Renal cortex interstitium (tissue), 11 donors: ENCODE data around the gene CCT3. TPM values are rescaled to one million over a fixed set of nuclear protein-coding genes. Genes with fewer than 3 reads are reported as not detected.
"Not testable (repeated sequence)": the region's sequence is repeated elsewhere in the genome, so short reads cannot be mapped to it uniquely, and the experiment has no call there.

Experiments used
- DNase-seq, 11 donors: peaks; one replicate each; pipeline ENCODE4 v3.0.0-alpha.2; 2013; ENCODE audit warnings: low read depth in 9 of 11, low spot score in 4 of 11; ENCODE audit errors: extremely low read depth in 1 of 11
- polyA plus RNA-seq, 3 donors: library from polyadenylated mRNA; unstranded; fragments of 120-200 nt; gene quantifications; one replicate each; pipeline ENCODE4 v1.2.1, GENCODE V29; 2013; ENCODE audit not compliant: insufficient read length in 3 of 3

Gene CCT3
- polyA plus RNA-seq, 3 donors: 300 to 385 (median 351) TPM

DNA sequence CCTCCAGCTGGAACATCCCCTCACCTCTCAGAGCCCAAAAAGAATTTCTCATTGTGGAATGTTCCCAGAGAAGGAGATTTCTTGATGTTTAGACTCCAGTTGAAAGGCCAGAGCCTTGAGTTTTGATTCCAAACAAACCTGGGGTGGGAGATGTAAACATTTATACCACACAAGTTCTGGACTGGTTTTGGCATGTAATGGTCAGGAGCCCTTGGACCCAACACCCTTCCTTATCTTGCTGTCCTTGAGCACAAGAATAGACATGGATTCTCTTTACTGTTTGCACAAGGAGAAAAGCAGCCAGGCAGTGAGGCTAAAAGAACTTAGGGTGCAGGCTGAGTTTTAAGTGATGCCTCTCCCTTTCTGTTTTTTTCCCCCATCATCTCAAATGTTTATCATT is 35.5 kb upstream of the CCT3 start:
- DNase-seq: no peak

DNA sequence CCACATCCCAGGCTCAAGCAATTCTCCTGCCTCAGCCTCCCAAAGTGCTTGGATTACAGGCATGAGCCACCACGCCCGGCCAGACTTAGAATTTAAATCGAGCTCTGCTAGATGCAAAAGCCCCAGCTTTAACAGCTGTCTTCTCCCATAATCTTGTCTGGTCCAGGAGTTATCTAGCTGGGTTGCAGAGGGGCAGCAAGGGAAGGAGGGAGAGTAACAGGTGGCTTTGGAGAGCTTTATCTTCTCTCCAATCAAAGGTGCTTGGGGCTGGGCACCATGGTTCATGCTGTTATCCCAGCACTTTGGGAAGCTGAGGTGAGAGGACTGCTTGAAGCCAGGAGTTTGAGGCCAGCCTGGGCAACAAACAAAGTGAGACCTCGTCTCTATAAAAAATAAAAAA is 34.8 kb upstream of the CCT3 start:
- DNase-seq: no peak

DNA sequence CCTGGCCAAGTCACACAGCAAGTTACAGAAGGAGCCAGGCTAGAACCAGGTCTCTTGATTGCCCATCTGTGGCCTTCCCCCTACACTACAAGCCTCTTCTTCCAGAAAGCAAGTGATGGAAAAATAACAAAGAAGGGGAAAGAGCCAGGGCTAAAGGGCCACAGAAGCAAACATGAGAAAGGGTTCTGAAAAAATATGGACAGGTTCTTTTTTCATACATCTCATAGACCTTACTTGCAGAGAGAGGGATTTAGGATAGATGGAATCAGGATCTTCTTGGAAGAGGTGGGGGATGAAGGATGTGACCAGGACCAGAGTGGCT is 34.1 kb upstream of the CCT3 start:
- no peak for DNase-seq

DNA sequence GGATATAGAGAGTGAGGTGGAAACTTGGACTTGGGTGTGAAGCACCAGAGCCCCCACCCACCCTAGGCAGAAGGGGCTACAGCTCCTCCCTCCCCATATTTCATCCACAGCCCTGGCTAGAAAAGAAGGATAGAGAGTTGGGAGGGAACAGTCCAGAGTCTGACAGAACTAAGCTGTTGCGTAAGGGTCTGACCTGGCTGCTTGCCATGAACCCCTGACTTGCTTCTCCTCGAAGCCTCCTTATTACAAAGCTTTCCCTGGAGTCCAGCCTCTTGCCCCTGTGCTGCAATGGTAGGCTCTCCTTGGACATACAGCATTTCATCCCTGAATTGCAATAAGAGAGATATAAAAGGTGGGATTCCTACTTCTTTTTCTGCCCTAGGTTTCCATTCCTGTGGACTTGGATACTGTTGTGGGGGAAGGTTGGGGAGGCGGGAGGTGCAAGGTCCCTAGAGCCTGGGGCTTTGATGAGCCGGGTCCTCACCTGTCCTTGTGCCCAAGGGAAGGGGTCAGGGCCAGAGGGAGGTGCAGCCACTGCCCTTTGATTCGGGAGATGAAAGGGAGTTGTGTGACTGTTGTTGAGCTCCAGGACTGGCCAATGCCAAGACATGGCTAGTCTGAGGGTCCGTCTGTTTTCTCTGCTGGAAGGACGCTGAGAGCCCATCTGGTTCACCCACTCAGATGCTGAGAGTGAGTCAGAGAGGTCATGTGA is 33.6 kb upstream of the CCT3 start:
- DNase-seq: peak in 7 of 11 donors; percentile 36 to 75 (median 55)

DNA sequence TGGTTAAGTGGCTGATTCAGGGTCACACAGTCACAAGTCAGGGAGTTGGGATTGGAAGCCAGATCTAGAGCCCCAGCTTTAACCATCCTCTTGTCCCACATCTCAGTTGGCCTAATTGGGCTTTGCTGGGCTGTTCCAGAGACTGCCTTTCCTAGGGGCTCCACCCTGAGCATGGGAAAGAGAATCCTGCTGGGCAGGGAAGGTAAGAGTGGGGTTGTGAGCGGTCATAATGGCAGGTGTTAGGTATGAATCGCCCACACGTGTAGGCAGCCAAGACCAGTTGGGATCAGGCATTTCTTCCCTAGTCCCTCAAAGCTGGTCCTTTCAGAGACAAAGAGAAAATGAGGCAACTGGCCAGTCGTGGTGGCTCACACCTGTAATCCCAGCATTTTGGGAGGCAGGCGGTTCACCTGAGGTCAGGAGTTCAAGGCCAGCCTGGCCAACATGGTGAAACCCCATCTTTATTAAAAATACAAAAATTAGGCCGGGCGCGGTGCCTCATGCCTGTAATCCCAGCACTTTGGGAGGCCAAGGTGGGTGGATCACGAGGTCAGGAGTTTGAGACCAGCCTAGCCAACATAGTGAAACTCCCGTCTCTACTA is 31.7 kb upstream of the CCT3 start:
- not testable (repeated sequence) for DNase-seq

DNA sequence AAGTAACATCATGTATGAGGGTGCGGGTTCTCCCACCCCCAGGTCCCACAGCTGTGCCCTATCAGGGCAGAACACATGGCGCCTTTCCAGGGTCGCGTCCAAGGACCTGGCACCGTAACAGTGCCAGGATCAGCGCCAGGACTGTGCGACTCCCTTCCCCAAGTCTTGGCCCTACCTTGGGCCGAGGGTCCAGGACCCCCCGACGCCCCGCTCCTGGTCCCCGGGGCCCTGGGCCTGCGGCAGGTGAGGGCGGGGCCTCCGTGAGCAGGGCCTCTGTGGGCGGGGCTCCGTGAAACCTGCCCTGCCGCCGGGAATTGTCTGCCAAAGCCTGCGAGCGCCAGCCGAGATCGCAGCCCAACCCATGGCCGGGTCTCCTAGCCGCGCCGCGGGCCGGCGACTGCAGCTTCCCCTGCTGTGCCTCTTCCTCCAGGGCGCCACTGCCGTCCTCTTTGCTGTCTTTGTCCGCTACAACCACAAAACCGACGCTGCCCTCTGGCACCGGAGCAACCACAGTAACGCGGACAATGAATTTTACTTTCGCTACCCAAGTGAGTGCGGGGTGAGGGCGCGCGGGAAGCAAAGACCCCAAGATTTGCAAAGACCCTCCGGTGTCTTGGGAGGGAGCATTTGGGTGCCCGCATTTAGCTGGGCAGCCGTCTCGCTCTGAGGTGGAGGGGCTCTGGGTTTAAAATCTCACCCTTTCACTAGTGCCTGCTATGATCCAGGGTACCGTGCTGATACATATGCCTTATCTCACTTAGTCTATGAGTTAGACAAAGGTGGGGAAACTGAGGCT is 31.0 kb upstream of the CCT3 start, which contains the start of gene RHBG:
RHBG (plus strand) TSS at position 323 of the 796 bp plus-strand sequence; CDS start at position 362, 39 bp downstream.
- DNase-seq: no peak

DNA sequence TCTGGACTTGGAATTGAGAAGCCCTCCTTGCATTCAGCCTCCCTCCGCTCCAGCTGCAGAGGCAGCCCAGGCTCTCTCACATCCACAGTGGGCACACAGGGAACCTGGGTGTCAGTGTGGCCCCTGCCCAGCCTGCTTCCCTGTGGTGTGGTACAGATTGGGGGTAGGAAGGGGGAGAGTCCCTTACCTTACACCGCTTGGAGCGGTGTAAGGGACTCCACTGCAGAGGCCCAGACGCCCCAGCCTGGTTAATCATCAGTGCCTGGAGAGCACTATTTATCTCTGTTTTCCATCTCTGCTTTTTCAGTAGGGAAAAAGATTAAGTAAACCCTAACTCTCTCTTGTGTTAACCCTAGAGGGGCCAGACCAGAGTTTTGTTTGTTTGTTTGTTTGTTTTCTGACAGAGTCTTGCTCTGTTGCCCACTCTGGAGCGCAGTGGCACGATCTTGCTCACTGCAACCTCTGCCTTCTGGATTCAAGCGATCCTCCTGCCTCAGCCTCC is 30.1 kb upstream of the CCT3 start:
- DNase-seq: no peak

DNA sequence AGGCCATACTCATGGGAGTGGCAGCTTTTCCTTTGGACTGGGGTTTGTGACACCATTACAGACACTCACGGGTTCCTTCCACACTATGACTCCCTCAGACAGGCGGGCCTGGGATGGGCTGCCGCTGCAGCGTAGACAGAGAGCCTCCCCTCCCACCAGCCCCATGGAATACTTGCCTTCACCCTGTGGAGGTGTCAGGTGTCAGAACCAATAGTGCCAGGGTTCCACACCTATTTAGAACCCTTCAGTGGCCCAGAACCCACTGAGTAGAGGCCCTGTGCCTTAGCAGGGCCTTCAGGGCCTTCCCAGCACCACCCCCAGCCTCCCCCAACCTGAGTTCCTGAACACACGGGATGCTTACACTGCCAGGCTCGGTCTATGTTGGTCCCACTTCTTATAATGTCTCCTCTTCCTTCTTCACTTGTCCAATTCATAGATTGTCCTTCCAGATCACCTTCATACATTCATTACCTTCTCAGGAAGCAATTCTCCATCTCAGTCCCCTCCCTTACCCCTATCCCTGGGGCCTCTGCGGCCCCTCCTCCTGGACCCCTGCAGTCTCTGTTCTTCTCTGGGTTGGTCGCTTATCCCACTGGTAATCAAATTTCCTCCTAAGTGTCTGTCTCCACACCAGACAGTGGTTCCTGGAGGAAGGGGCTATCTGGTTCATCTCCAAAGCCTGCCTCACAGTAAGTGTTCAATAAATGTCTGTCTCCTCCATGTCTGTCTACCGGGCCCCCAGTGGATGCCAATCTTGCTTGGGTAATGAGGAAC is 29.5 kb upstream of the CCT3 start:
- DNase-seq: no peak

DNA sequence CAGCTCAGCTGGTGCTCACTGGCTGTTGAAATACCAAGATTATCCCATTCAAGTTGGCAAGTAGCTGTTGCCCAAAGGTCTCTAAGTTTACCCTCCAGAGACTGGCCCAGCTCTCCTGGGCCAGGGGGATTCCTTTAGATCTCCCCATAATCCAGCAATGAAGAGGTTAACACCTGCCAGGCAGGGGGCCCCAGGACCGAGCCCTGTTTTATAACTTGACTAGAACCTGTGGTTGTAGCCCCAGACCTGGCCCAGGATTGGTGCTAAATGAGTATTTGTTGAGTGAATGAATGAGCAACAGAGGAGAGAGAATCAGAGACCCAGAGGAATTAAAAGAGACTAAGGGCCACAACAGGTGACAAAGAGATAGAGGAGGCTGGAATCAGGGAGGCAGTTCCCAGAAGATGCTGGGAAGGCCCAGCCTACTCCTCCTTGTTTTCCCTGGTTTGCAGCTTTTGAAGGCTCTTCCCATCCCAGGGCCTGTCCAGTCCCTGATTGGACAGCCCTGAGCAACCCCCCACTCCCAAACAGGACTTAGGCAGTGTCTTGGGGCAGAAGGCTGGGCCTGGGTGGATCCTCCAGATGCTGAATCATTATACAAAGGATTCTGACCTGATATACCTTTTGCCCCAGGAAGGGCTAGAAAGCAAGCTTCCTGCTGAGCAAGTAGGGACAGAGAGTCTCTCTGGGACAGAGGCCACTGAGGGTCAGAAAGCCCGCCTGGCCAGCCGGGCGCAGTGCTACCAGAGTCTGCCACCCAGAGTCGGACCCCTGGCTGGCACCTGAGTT is 28.5 kb upstream of the CCT3 start:
- no peak for DNase-seq

DNA sequence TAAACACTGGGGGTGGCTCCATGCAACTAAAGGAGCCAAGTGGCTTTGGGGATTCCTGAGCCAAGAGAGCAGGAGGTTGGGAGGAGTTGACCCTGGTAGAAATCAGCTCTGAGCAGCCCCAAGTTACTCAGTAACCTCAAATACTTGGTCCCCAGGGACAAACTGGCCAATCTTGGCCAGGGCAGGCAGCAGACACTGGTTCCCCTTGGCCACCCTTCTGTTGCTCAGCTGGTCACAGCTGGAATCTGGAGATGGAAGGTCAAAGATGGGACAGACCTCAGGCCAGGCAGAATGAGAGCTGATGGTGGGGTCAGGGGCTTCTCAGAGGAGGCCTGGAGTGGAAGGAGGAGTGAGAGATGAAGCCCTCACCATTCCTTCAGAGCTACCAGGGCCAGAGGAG is 27.7 kb upstream of the CCT3 start:
- DNase-seq: no peak

DNA sequence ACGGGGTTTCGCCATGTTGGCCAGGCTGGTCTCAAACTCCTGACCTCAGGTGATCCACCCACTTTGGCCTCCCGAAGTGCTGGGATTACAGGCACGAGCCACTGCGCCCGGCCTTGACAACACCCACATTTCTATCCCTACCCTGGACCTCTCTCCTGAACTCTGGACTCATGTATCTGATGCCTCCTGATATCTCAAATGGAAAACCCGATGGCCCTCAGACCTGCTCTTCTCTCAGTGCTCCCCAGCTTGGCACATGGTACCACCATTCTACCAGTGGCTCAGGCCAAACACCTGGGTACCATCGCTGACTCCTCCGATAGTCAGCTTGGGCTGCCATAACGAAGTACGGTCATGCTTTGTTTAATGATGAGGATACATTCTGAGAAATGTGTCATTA is 22.4 kb upstream of the CCT3 start:
- no peak for DNase-seq

DNA sequence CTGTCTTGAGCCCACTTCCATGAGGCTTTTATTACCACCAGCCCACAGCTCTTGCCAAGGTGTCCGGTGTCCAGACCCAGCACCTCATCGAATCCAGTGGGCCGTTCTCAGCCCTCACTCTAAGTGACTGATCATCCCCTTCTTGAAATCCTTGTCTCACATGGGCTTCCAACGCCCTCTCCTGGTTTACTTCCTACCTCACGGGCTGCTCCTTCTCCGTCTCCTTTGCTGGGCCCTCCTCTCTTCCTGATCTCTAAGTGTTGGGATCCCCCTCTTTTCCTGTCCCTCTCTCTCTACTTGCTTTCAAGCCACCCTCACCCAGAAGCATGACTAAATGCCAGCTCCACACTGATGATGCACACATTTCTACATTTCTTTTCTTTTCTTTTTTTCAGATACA is 21.9 kb upstream of the CCT3 start:
- no peak for DNase-seq

DNA sequence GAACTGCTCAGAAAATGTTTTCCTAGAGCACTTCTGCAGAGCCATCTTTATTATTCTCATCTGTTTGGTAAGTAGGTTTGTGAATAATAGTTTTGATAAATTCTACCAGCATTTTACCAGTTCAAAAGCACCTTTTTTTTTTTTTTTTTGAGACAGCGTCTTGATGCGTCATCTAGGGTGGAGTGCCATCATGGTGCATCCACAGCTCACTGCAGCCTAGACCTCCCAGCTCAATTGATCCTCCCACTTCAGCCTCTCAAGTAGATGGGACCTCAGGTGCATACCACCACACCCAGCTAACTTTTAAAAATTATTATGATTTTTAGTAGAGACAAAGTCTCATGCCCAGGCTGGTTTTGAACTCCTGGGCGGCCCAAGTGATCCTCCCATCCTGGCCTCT is 21.2 kb upstream of the CCT3 start:
- DNase-seq: no peak

DNA sequence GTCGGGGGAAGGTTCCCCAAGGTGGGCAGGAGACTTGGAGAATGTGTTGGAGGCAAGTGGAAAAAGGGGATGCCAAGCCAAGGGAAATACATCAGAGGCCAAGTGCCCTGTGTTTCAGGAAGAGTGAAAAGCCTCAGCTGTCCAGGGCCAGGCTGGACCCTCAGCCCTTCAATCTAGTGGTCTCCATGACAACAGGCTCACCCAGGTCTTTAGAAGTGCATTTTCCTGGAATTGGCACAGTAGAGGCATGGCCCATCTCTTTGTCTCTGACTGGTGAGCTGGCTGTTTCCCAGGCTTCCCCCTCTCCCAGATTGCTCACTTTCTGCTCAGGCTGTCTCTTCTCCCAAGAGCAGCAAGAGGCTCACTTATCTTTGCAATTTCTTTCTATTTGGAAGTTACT is 20.5 kb upstream of the CCT3 start:
- no peak for DNase-seq

DNA sequence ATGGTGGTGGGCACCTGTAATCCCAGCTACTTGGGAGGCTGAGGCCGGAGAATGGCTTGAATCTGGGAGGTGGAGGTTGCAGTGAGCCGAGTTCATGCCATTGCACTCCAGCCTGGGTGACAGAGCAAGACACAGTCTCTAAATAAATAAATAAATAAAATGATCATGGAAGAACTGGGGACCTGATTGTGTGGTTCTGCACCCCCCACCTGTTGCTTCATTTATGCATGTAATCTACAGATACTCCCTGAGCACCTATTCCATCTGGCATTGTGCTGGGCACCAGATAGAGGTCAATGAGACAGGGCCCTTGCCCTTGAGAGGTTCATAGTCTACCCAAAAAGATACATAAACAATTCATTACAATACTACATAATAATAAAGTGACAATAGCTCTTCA is 19.9 kb upstream of the CCT3 start:
- no peak for DNase-seq

DNA sequence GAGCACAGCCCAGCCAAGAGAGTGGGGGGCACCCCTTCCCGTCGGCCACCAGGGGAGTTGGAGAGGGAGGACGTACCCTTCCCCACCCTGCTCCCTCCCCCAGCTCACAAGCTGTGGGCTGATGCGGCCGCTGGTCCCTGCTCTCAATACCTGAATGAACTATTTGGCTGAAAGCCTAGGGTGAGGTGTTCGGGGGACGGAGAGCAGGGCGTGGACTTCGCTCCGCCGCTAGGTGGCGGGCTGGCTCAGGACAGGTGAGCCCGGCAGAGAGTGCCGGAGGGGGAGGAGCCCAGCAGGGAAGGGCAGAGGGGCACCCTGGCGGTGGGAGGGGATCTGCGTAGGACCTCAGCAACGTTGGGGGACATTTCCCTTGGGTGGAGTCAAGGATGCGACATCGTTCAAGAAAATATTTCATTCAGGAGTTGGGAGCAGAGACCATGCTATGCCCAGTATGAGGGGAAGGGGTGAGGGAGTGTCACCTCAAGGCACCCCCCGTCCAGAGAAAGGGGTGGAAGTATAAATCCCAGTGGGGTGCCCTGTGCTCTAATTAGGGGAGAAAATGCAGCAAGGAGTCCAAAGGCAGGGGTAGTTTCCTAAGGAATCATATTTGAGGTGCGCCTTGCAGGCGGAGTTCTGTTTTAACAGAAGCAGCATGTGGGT is 18.9 kb upstream of the CCT3 start:
- peak in 6 of 11 donors; percentile 23 to 62 (median 44) for DNase-seq

DNA sequence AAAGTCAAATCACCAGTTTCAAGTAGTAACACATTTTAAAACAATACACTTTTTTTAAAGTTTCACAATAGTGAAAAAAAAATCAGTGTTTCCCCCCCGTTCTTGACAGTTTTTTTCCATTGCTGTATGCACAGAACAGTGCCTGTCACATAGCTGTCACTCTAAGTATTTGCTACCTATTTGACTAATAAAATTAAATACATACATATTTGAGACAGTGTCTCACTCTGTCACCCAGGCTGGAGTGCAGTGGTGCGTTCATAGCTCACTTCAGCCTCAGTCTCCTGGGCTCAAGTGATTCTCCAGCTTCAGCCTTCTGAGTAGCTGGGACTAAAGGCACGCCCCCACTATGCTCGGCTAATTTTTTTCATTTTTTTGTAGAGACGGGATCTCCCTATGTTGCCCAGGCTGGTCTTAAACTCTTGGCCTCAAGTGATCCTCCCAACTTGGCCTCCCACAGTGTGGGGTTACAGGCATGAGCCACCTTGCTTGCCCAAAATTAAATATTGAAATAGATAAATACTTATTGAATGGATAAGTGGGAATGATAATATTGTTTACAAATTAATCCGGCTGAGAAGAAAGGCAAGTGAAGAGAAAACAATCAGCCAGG is 18.3 kb upstream of the CCT3 start:
- no peak for DNase-seq

DNA sequence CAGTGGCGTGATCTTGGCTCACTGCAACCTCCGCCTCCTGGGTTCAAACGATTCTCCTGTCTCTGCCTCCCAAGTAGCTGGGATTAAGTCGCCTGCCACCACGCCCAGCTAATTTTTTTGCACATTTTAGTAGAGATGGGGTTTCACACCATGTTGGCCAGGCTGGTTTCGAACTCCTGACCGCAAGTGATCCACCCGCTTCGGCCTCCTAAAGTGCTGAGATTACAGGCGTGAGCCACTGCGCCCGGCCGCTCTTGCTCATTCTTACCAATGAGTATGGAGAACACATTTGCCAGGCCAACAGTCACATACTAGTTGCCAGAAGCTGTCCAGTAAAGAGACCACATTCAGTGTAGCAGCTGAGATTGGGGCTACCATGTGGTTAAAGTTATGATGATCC is 14.4 kb upstream of the CCT3 start:
- not testable (repeated sequence) for DNase-seq
